Measurements from ENCODE around the gene WNT7B.

Gene WNT7B

GRCh38 chr22:45998638-45999378, 21.8 kb upstream of the WNT7B start:
- WGBS (ENCODE audit: insufficient coverage), result 98% methylated on average over 12 of the region's 13 CpGs
- CTCF ChIA-PET, result interaction anchor here (0.9 to 8.5 kb wide), 6 partner anchors 9 to 119 kb away, joined by 3 to 198 read pairs (median 17); no protein-coding TSS in a partner anchor
- peaks cover 0 to 60% (median 47%) of the 10 kb centered on the region in 4 experiments for H3K4me1 ChIP-seq (ENCODE audit: control extremely low read depth in 1 of 4, control insufficient read depth in 4 of 4, insufficient read depth in 4 of 4, low read length in 3 of 4)

DNA sequence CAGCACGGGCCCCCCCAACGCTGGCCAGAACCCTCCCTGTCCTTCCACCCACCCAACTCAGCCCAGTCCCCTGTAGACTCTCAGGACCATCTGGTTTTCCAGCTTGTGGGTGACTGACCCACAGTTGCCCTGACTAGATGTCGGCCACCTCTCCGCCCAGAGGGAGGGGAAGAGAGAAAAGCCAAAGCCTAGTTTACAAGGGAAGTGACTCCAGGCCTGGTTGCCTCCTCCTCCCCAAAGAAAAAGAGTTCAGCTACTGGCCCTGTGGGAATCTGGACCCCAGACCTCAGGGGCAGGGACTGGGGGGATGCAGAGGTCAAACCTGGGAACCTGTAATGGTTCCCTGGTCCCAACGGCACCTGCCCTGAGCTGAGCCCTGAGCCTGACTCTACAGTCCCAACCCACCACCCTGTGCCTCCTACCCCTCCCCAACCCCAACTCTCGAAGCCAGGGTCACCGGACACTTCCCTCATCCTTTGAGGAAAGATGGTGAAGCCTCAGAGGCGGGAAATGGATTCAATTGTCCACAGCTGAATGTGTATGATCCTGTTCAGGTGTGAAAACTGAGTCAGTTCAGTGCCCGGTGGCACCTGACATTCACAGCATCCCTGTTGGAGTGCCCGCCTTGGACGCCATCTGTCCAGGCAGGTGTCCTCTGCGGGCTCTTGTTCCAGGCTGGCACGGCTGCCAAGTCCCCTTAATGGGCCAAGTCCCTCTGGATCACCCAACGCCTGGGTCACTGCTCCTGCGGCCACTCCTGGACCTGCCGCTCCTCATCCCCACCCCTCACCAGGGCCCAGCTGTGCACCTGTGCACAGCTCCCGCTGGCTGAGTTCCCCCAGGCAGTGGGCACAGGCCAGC, 21.0 kb upstream of the WNT7B start:
- H3K36me3 ChIP-seq (ENCODE audit: control insufficient read depth in 4 of 4, insufficient read depth in 4 of 4, low read length in 3 of 4), result no peaks in the 10 kb centered on the region
- no peaks in the 10 kb centered on the region for H3K9me3 ChIP-seq (ENCODE audit: control extremely low read depth in 1 of 5, control insufficient read depth in 4 of 5, insufficient read depth in 2 of 5, low read depth in 1 of 5, low read length in 4 of 5)
- H3K27ac ChIP-seq (ENCODE audit: insufficient read depth in 1 of 2, low read depth in 1 of 2, low read length in 2 of 2, poor library complexity in 1 of 2, severe bottlenecking in 2 of 2), result peak overlapping the region in 1 of 2 experiments; percentile 49
- POLR2A ChIA-PET, result interaction anchor here (0.7 to 1.1 kb wide), 3 partner anchors 39 to 426 kb away, joined by 3 to 5 read pairs (median 4); no protein-coding TSS in a partner anchor
- 72% methylated on average over 16 of the region's 17 CpGs for WGBS (ENCODE audit: insufficient coverage)
- no peaks in the 10 kb centered on the region for H3K27me3 ChIP-seq (replicated peaks in 2 of 5; ENCODE audit: control insufficient read depth in 4 of 5, insufficient read depth in 5 of 5, low read length in 4 of 5)
- H3K4me3 ChIP-seq (ENCODE audit: control insufficient read depth in 1 of 7, extremely low read depth in 1 of 7, insufficient read depth in 4 of 7, low read depth in 2 of 7, low read length in 6 of 7), result peak overlapping the region in 3 of 7 experiments; percentile 40 to 58 (median 45)
- CTCF ChIA-PET, result interaction anchor here (0.7 to 8.5 kb wide), 7 partner anchors 10 to 317 kb away, joined by 3 to 198 read pairs (median 5); no protein-coding TSS in a partner anchor
- DNase-seq, result no peak
- H3K4me1 ChIP-seq (ENCODE audit: control extremely low read depth in 1 of 4, control insufficient read depth in 4 of 4, insufficient read depth in 4 of 4, low read length in 3 of 4), result peaks cover 0 to 59% (median 45%) of the 10 kb centered on the region in 4 experiments

More at GRCh38 chr22:45998638-45999378, 21.8 kb upstream of the WNT7B start:
- Histone ChIP-seq H3K27ac (ENCODE audit: insufficient read depth in 1 of 2, low read depth in 1 of 2, low read length in 2 of 2, poor library complexity in 1 of 2, severe bottlenecking in 2 of 2) (peak overlapping the region in 1 of 2 experiments; percentile 49), H3K9me3 (ENCODE audit: control extremely low read depth in 1 of 5, control insufficient read depth in 4 of 5, insufficient read depth in 2 of 5, low read depth in 1 of 5, low read length in 4 of 5) (no peaks in the 10 kb centered on the region), H3K4me3 (ENCODE audit: control insufficient read depth in 1 of 7, extremely low read depth in 1 of 7, insufficient read depth in 4 of 7, low read depth in 2 of 7, low read length in 6 of 7) (no peak overlapping the region), H3K27me3 (replicated peaks in 2 of 5; ENCODE audit: control insufficient read depth in 4 of 5, insufficient read depth in 5 of 5, low read length in 4 of 5) (no peaks in the 10 kb centered on the region), H3K36me3 (ENCODE audit: control insufficient read depth in 4 of 4, insufficient read depth in 4 of 4, low read length in 3 of 4) (no peaks in the 10 kb centered on the region)
- POLR2A ChIA-PET, result interaction anchor here (1.1 kb wide), 1 partner anchor 38 kb away, joined by 4 read pairs; no protein-coding TSS in a partner anchor
- no peak for DNase-seq

GRCh38 chr22:45997077-45997776, 20.3 kb upstream of the WNT7B start:
- peak; percentile 73 to 92 (median 89) for DNase-seq
- peaks cover 0 to 59% (median 45%) of the 10 kb centered on the region in 4 experiments for H3K4me1 ChIP-seq (ENCODE audit: control extremely low read depth in 1 of 4, control insufficient read depth in 4 of 4, insufficient read depth in 4 of 4, low read length in 3 of 4)
- ChIA-PET POLR2A (interaction anchor here (0.7 to 1.3 kb wide), 6 partner anchors 9 to 425 kb away, joined by 3 to 5 read pairs (median 4); no protein-coding TSS in a partner anchor), CTCF (interaction anchor here (0.7 to 8.5 kb wide), 18 partner anchors 9 to 330 kb away, joined by 3 to 198 read pairs (median 6); no protein-coding TSS in a partner anchor)
- no peaks in the 10 kb centered on the region for H3K9me3 ChIP-seq (ENCODE audit: control extremely low read depth in 1 of 5, control insufficient read depth in 4 of 5, insufficient read depth in 2 of 5, low read depth in 1 of 5, low read length in 4 of 5)
- peak overlapping the region in 1 of 2 experiments; percentile 23 for H3K27ac ChIP-seq (ENCODE audit: insufficient read depth in 1 of 2, low read depth in 1 of 2, low read length in 2 of 2, poor library complexity in 1 of 2, severe bottlenecking in 2 of 2)
- no peaks in the 10 kb centered on the region for H3K36me3 ChIP-seq (ENCODE audit: control insufficient read depth in 4 of 4, insufficient read depth in 4 of 4, low read length in 3 of 4)
- peaks cover 0 to 2% (median 0%) of the 10 kb centered on the region in 5 experiments for H3K27me3 ChIP-seq (replicated peaks in 2 of 5; ENCODE audit: control insufficient read depth in 4 of 5, insufficient read depth in 5 of 5, low read length in 4 of 5)
- peak overlapping the region in 3 of 7 experiments; percentile 45 to 58 (median 48) for H3K4me3 ChIP-seq (ENCODE audit: control insufficient read depth in 1 of 7, extremely low read depth in 1 of 7, insufficient read depth in 4 of 7, low read depth in 2 of 7, low read length in 6 of 7)
- 15% methylated on average over 8 of the region's 16 CpGs for WGBS (ENCODE audit: insufficient coverage)

DNA sequence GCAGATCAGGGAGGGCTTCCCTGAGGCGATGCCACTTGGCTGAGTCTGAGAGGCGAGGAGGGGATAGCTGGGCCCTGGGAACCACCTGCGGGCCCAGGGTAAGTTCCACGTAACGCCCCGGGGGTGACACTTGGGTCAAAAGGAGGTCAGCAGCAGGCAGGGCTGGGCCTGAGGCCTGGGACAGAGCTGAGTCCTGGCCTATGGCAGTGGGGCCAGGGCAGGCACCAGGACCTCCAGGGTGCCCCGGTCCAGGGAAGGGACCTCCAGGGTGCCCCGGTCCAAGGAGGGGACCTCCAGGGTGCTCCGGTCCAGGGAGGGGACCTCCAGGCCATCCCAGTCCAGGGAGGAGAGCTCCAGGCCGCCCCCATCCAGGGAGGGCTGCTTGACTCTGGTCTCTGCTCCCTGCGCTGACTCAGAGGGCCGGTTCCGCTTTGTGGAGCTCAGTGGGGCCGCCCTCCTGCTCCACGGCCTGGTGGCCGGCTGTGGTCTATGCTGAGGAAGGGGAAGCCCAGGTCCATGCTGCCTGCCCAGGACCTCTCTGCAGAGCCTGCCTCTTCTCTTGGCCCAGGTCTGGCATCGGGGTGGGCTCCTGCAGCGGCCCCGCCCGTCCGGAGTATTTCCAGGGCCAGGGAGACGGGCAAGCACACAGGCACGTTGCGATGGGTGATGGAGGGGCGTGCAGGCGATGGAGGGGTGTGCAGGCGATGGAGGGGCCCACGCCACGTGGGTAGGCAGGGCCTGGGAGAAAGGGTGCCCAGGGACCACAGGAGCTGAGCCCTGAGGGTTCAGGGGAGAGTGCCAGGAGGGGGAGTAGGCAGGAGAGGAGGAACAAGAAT, 19.5 kb upstream of the WNT7B start:
- ChIA-PET CTCF (interaction anchor here (0.6 to 8.5 kb wide), 21 partner anchors 9 to 331 kb away, joined by 3 to 198 read pairs (median 5); no protein-coding TSS in a partner anchor), POLR2A (interaction anchor here (0.9 to 1.5 kb wide), 5 partner anchors 10 to 122 kb away, joined by 3 to 4 read pairs (median 3); no protein-coding TSS in a partner anchor)
- DNase-seq, result peak in 2 of 3 donors; percentile 84 to 87
- Histone ChIP-seq H3K36me3 (ENCODE audit: control insufficient read depth in 4 of 4, insufficient read depth in 4 of 4, low read length in 3 of 4) (no peaks in the 10 kb centered on the region), H3K4me3 (ENCODE audit: control insufficient read depth in 1 of 7, extremely low read depth in 1 of 7, insufficient read depth in 4 of 7, low read depth in 2 of 7, low read length in 6 of 7) (peak overlapping the region in 2 of 7 experiments; percentile 38 to 50), H3K9me3 (ENCODE audit: control extremely low read depth in 1 of 5, control insufficient read depth in 4 of 5, insufficient read depth in 2 of 5, low read depth in 1 of 5, low read length in 4 of 5) (no peaks in the 10 kb centered on the region), H3K27me3 (replicated peaks in 2 of 5; ENCODE audit: control insufficient read depth in 4 of 5, insufficient read depth in 5 of 5, low read length in 4 of 5) (peaks cover 0 to 2% (median 0%) of the 10 kb centered on the region in 5 experiments), H3K4me1 (ENCODE audit: control extremely low read depth in 1 of 4, control insufficient read depth in 4 of 4, insufficient read depth in 4 of 4, low read length in 3 of 4) (peaks cover 0 to 53% (median 42%) of the 10 kb centered on the region in 4 experiments), H3K27ac (ENCODE audit: insufficient read depth in 1 of 2, low read depth in 1 of 2, low read length in 2 of 2, poor library complexity in 1 of 2, severe bottlenecking in 2 of 2) (no peak overlapping the region)
- WGBS (ENCODE audit: insufficient coverage), result 50% methylated on average over 28 of the region's 29 CpGs

- CTCF ChIA-PET, result interaction anchor here (0.6 to 8.5 kb wide), 18 partner anchors 11 to 320 kb away, joined by 3 to 198 read pairs (median 6); no protein-coding TSS in a partner anchor
- Histone ChIP-seq H3K27ac (ENCODE audit: insufficient read depth in 1 of 2, low read depth in 1 of 2, low read length in 2 of 2, poor library complexity in 1 of 2, severe bottlenecking in 2 of 2) (no peak overlapping the region), H3K36me3 (ENCODE audit: control insufficient read depth in 4 of 4, insufficient read depth in 4 of 4, low read length in 3 of 4) (no peaks in the 10 kb centered on the region), H3K4me3 (ENCODE audit: control insufficient read depth in 1 of 7, extremely low read depth in 1 of 7, insufficient read depth in 4 of 7, low read depth in 2 of 7, low read length in 6 of 7) (no peak overlapping the region), H3K27me3 (replicated peaks in 2 of 5; ENCODE audit: control insufficient read depth in 4 of 5, insufficient read depth in 5 of 5, low read length in 4 of 5) (peaks cover 0 to 2% (median 0%) of the 10 kb centered on the region in 5 experiments), H3K4me1 (ENCODE audit: control extremely low read depth in 1 of 4, control insufficient read depth in 4 of 4, insufficient read depth in 4 of 4, low read length in 3 of 4) (peaks cover 0 to 47% (median 39%) of the 10 kb centered on the region in 4 experiments), H3K9me3 (ENCODE audit: control extremely low read depth in 1 of 5, control insufficient read depth in 4 of 5, insufficient read depth in 2 of 5, low read depth in 1 of 5, low read length in 4 of 5) (no peaks in the 10 kb centered on the region)
- no peak for DNase-seq
- POLR2A ChIA-PET, result interaction anchor here (0.9 to 1.5 kb wide), 4 partner anchors 40 to 123 kb away, joined by 3 to 4 read pairs (median 3); no protein-coding TSS in a partner anchor
- 95% methylated on average over 20 of the region's 27 CpGs for WGBS (ENCODE audit: insufficient coverage)
Measured at GRCh38 chr22:45995405-45996101, 18.6 kb upstream of the WNT7B start.
